C4-2B (cell line): ENCODE results near the gene TIGD2.

Source experiments
- ZFX ChIP-seq: fragments of 450-650 bp; IDR thresholded peaks from 2 replicates; pipeline ENCODE4 v1.6.1; 2017
- TF ChIP-seq, protein P1 (sequence below): fragments of 450-650 bp; conservative IDR thresholded peaks from 2 replicates; pipeline ENCODE4 v1.5.1; 2017; ENCODE audit warnings: mild to moderate bottlenecking

DNA sequence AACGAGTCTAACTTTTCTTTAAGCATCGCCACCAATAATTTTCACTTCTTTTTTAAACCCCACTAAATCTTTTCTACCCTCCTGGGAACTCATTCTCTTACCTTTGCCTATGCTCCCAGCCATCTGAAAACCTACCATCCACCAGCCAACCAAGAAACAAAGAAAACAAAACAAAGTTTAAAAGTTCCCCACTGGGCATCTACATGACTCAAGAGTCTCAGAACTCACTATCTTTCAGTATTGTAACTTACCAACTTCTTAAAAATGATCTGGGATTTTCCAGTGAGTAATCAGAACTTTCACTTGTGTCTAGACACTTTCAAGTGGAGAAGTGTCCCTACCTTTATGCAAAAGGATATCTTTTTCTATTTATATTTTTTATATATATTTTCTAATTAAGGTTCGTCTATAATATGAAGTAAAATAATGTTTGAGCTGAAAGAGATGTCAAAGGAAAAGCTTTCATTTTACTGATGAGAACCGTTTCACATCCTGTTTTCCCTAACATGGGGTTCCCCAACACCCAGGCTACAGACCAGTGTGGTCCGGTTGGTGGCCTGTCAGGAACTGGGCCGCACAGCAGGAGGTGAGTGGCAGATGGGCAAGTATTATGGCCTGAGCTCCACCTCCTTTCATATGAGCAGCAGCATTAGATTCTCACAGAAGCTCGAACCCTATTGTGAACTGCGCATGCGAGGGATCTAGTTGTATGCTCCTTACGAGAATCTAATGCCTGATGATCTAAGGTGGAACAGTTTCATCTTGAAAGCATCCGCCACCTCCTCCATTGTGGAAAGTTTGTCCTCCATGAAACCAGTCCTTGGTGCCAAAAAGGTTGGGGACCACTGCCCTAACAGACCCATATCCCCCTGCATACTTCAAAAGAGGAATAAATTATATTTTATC, 9.8 kb upstream of the TIGD2 start:
- TF ChIP-seq, protein P1, sequence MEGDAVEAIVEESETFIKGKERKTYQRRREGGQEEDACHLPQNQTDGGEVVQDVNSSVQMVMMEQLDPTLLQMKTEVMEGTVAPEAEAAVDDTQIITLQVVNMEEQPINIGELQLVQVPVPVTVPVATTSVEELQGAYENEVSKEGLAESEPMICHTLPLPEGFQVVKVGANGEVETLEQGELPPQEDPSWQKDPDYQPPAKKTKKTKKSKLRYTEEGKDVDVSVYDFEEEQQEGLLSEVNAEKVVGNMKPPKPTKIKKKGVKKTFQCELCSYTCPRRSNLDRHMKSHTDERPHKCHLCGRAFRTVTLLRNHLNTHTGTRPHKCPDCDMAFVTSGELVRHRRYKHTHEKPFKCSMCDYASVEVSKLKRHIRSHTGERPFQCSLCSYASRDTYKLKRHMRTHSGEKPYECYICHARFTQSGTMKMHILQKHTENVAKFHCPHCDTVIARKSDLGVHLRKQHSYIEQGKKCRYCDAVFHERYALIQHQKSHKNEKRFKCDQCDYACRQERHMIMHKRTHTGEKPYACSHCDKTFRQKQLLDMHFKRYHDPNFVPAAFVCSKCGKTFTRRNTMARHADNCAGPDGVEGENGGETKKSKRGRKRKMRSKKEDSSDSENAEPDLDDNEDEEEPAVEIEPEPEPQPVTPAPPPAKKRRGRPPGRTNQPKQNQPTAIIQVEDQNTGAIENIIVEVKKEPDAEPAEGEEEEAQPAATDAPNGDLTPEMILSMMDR = no peak
- TF ChIP-seq ZFX = no peak
